Measurements from ENCODE around the gene ZFP92. TPM values are rescaled to one million over a fixed set of nuclear protein-coding genes. Genes with fewer than 3 reads are reported as not detected.
"Not testable (repeated sequence)": the region's sequence is repeated elsewhere in the genome, so short reads cannot be mapped to it uniquely, and the experiment has no call there.

ZFP92 gene
- total and polyA plus RNA-seq, 2 donors (not counting 1 experiment from before 2014, with no cell fraction given), result 0.06 to 0.17 TPM

GRCh38 chrX:153401133-153401764, 10.0 kb upstream of the ZFP92 start, which contains the start of gene PNMA6E:
Gene PNMA6E, minus strand, starts transcription at chrX:153401350. Its CDS starts 2,501 bp downstream, at chrX:153398849.
- no peaks in the 10 kb centered on the region for H3K4me1 ChIP-seq (ENCODE audit: control insufficient read depth, extremely low read depth, insufficient read depth, low read length)
- no peaks in the 10 kb centered on the region for H3K9me3 ChIP-seq (ENCODE audit: control insufficient read depth, insufficient read depth, low read depth, low read length)
- TF ChIP-seq, protein P1, sequence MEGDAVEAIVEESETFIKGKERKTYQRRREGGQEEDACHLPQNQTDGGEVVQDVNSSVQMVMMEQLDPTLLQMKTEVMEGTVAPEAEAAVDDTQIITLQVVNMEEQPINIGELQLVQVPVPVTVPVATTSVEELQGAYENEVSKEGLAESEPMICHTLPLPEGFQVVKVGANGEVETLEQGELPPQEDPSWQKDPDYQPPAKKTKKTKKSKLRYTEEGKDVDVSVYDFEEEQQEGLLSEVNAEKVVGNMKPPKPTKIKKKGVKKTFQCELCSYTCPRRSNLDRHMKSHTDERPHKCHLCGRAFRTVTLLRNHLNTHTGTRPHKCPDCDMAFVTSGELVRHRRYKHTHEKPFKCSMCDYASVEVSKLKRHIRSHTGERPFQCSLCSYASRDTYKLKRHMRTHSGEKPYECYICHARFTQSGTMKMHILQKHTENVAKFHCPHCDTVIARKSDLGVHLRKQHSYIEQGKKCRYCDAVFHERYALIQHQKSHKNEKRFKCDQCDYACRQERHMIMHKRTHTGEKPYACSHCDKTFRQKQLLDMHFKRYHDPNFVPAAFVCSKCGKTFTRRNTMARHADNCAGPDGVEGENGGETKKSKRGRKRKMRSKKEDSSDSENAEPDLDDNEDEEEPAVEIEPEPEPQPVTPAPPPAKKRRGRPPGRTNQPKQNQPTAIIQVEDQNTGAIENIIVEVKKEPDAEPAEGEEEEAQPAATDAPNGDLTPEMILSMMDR (conservative IDR thresholded peaks at IDR 0.05 in 1 of 2, IDR thresholded peaks at IDR 0.05 in 1 of 2; ENCODE audit: low read depth in 1 of 2, low read length in 2 of 2), result no peak
- TF ChIP-seq EZH2 (IDR thresholded peaks at IDR 0.05; ENCODE audit: low read length, missing control alignments), result no peak
- no peak within 1 kb of the TSS for H3K27ac ChIP-seq (ENCODE audit: insufficient read depth, low read length)
- no peak within 1 kb of the TSS for H3K4me2 ChIP-seq (ENCODE audit: extremely low read depth, insufficient read depth, low read length)
- no peak within 1 kb of the TSS for H3K9ac ChIP-seq (ENCODE audit: insufficient read depth, low read length)
- no peak within 1 kb of the TSS for H2AFZ ChIP-seq (ENCODE audit: low read length)
- DNase-seq (ENCODE audit: low read depth in 2 of 2), result no peak
- H3K4me3 ChIP-seq (replicated peaks in 1 of 4; ENCODE audit: control extremely low read depth in 1 of 4, insufficient read depth in 1 of 4, low read depth in 3 of 4, low read length in 4 of 4), result no peak within 1 kb of the TSS
- no peaks in the 10 kb centered on the region for H3K36me3 ChIP-seq (ENCODE audit: control insufficient read depth, insufficient read depth, low read length)
- no peaks in the 10 kb centered on the region for H3K79me2 ChIP-seq (ENCODE audit: control insufficient read depth, insufficient read depth, low read length)
- H3K27me3 ChIP-seq (ENCODE audit: control insufficient read depth, insufficient read depth, low read length), result no peaks in the 10 kb centered on the region
- H4K20me1 ChIP-seq (ENCODE audit: control insufficient read depth, extremely low read depth, insufficient read depth, low read length), result no peaks in the 10 kb centered on the region

DNA sequence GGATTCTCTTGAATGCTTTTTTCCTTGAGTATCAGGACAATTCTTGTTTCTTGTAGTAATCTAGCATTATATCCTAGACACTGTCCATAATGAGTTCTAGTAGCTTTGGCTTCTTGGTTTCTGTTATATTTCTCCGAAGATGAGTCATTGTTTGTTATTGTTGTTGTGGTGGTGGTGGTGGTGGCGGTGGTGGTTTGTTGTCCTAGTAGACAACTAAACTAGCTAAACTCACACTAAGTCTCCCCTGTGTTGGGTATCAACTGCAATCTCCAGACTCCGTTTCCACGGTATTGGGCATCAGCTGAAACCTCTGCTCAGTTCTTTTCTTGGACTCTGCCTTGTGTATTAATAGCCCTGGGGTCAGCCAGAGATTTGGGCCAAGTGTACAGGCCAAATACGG, 6.9 kb upstream of the ZFP92 start:
- H2AFZ ChIP-seq (ENCODE audit: low read length); H3K4me2 ChIP-seq (ENCODE audit: extremely low read depth, insufficient read depth, low read length); H4K20me1 ChIP-seq (ENCODE audit: control insufficient read depth, extremely low read depth, insufficient read depth, low read length); H3K27me3 ChIP-seq (ENCODE audit: control insufficient read depth, insufficient read depth, low read length); H3K4me1 ChIP-seq (ENCODE audit: control insufficient read depth, extremely low read depth, insufficient read depth, low read length); H3K9me3 ChIP-seq (ENCODE audit: control insufficient read depth, insufficient read depth, low read depth, low read length); H3K27ac ChIP-seq (ENCODE audit: insufficient read depth, low read length); H3K79me2 ChIP-seq (ENCODE audit: control insufficient read depth, insufficient read depth, low read length); H3K9ac ChIP-seq (ENCODE audit: insufficient read depth, low read length); H3K36me3 ChIP-seq (ENCODE audit: control insufficient read depth, insufficient read depth, low read length); H3K4me3 ChIP-seq (replicated peaks in 1 of 4; ENCODE audit: control extremely low read depth in 1 of 4, insufficient read depth in 1 of 4, low read depth in 3 of 4, low read length in 4 of 4); DNase-seq (ENCODE audit: low read depth in 2 of 2): not testable (repeated sequence)

DNA sequence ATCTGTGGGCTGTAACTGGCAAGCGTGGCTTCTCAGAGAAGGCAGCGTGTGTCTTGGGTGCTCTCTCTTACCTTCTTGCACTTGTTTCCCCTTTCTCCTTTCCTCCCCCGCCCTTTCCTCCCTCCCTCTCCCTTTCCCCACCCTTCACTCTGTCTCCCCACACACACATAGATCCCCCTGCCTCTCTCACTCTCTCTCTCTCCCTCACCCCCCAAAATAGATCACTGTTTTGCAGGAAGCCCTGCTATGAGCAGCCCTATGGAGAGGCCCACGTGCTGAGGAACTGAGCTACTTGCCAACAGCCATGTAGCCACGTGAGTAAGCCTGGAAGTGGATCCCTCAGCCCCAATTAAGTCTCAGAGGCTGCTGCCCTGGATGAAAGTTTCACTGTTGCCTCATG, 5.8 kb upstream of the ZFP92 start:
- Histone ChIP-seq H4K20me1 (ENCODE audit: control insufficient read depth, extremely low read depth, insufficient read depth, low read length) (no peaks in the 10 kb centered on the region), H3K4me1 (ENCODE audit: control insufficient read depth, extremely low read depth, insufficient read depth, low read length) (no peaks in the 10 kb centered on the region), H3K27ac (ENCODE audit: insufficient read depth, low read length) (no peak overlapping the region), H3K9me3 (ENCODE audit: control insufficient read depth, insufficient read depth, low read depth, low read length) (no peaks in the 10 kb centered on the region), H3K36me3 (ENCODE audit: control insufficient read depth, insufficient read depth, low read length) (no peaks in the 10 kb centered on the region), H3K4me2 (ENCODE audit: extremely low read depth, insufficient read depth, low read length) (no peak overlapping the region), H3K9ac (ENCODE audit: insufficient read depth, low read length) (no peak overlapping the region), H2AFZ (ENCODE audit: low read length) (no peak overlapping the region), H3K79me2 (ENCODE audit: control insufficient read depth, insufficient read depth, low read length) (no peaks in the 10 kb centered on the region), H3K4me3 (replicated peaks in 1 of 4; ENCODE audit: control extremely low read depth in 1 of 4, insufficient read depth in 1 of 4, low read depth in 3 of 4, low read length in 4 of 4) (no peak overlapping the region), H3K27me3 (ENCODE audit: control insufficient read depth, insufficient read depth, low read length) (no peaks in the 10 kb centered on the region)
- DNase-seq (ENCODE audit: low read depth in 2 of 2), result no peak
- TF ChIP-seq EZH2 (IDR thresholded peaks at IDR 0.05; ENCODE audit: low read length, missing control alignments), result no peak
- TF ChIP-seq, protein P1 (conservative IDR thresholded peaks at IDR 0.05 in 1 of 2, IDR thresholded peaks at IDR 0.05 in 1 of 2; ENCODE audit: low read depth in 1 of 2, low read length in 2 of 2), result no peak
